ENCODE data around the gene SLC25A12. TPM values are rescaled to one million over a fixed set of nuclear protein-coding genes. Genes with fewer than 3 reads are reported as not detected.

Gene SLC25A12
- total and polyA plus RNA-seq, 10 of the 15 experiments (the other 5 are each of a cell fraction or from before 2014, with no cell fraction given): 20.9 to 50.0 (median 33.0) TPM

DNA sequence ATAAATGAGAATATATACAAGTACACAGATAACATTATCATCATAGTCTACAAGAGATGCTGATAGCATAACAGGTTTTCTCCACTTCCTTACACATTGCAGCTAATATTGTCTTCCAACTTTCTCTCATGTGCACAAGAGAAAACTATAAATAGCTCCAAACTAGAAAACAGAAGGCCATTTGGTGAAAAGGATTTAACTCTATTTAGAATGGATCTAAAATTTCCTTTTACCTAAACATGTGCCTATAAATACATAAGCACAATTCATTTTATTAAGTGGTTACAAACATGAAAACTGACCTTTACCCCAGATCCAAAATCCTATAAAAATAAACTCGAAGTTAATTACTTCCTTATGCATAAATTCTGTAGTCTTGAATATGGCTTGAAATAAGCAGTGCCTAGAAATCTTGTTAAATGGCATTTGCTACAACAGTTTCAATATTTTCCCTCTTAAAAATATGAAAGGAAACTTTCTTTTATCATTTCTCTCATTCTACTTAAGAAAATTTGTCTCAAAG is 41.6 kb downstream of the SLC25A12 start:
- ChIA-PET SMC1A (ENCODE audit: uncharacterized antibody, unreplicated experiment) (no interaction called here), CTCF (no interaction called here), RAD21 (ENCODE audit: unreplicated experiment) (no interaction called here), POLR2A (interaction anchor here (0.6 kb wide), 1 partner anchor 57 kb away, joined by 3 read pairs; no protein-coding TSS in a partner anchor)
- no peak overlapping the region for H3K27ac ChIP-seq (ENCODE audit: control insufficient read depth, insufficient read depth)
- H2AFZ ChIP-seq (ENCODE audit: control insufficient read depth, low read depth, low read length): no peak overlapping the region
- no TSS peak for BruUV-seq (replicated peaks)
- WGBS (ENCODE audit: insufficient coverage, insufficient replicate concordance, low lambda C conversion rate, missing lambda C conversion rate): 0% methylated on average over 1 of the region's 1 CpG
- H3K36me3 ChIP-seq (ENCODE audit: control insufficient read depth in 2 of 2, insufficient read depth in 2 of 2, low read length in 1 of 2): peaks cover 4 to 7% of the 10 kb centered on the region in 2 experiments; a peak in 3 of 4 replicates
- intact Hi-C loops (cut with micrococcal nuclease; ENCODE audit: unreplicated experiment): no loop called here
- H3K4me2 ChIP-seq (ENCODE audit: control insufficient read depth, insufficient read depth): no peak overlapping the region
- no peaks in the 10 kb centered on the region for H3K9me3 ChIP-seq (replicated peaks; ENCODE audit: control insufficient read depth, insufficient read depth, low read length)
- no peak overlapping the region for H3K9ac ChIP-seq (ENCODE audit: control insufficient read depth, insufficient read depth, low read length)
- H4K20me1 ChIP-seq (ENCODE audit: control insufficient read depth, insufficient read depth): no peaks in the 10 kb centered on the region; the same call in 1 of the 2 replicates
- no peaks in the 10 kb centered on the region for H3K4me1 ChIP-seq (ENCODE audit: control insufficient read depth, insufficient read depth, low read length)
- TF ChIP-seq CREM (IDR thresholded peaks at IDR 0.05; ENCODE audit: low read depth): no peak
- no peak for TF ChIP-seq DPF2 (IDR thresholded peaks at IDR 0.05)
- no peak for TF ChIP-seq CBFB (IDR thresholded peaks at IDR 0.05; ENCODE audit: low read depth)
- no peak for TF ChIP-seq GATAD2B (conservative IDR thresholded peaks at IDR 0.05; ENCODE audit: low read depth)
- TF ChIP-seq IRF4 (IDR thresholded peaks at IDR 0.05; ENCODE audit: low read depth, low read length): no peak
- no peak for TF ChIP-seq BACH1 (IDR thresholded peaks at IDR 0.05; ENCODE audit: borderline replicate concordance)
- no peak for TF ChIP-seq NFXL1 (IDR thresholded peaks at IDR 0.05; ENCODE audit: borderline replicate concordance)
- no peak overlapping the region for H3K4me3 ChIP-seq
- no peaks in the 10 kb centered on the region for H3K79me2 ChIP-seq (ENCODE audit: control insufficient read depth, insufficient read depth, low read length)
- DNase-seq (ENCODE audit: low read depth, low spot score) (no peak), ATAC-seq (no peak), FAIRE-seq (no peak)
- H3K27me3 ChIP-seq (replicated peaks in 1 of 2; ENCODE audit: control insufficient read depth in 2 of 2, insufficient read depth in 2 of 2, low read length in 1 of 2): no peaks in the 10 kb centered on the region
- in situ Hi-C loops (cut with MboI): no loop called here

DNA sequence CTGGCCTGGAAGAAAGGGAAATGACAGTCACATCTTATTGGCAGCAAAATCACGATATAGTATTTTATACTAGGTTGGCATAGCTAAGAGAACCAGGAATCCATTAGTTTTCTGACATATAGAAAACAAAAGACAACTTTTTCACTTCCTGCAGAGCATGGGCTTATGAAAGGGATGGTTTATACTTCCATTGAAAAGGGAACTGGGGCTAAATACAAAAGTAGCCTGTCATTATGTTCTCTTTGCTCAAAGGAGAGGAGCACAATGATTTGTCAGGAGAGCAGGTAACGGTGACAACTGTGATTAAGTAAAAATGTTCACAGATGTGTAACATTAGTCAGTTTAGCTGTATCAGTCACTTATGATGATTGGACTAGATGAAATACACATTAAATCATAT is 46.4 kb downstream of the SLC25A12 start:
- H3K9me3 ChIP-seq (replicated peaks; ENCODE audit: control insufficient read depth, insufficient read depth, low read length): no peaks in the 10 kb centered on the region
- no peak overlapping the region; the same call in 1 of the 2 replicates for H3K27ac ChIP-seq (ENCODE audit: control insufficient read depth, insufficient read depth)
- SMC1A ChIA-PET (ENCODE audit: uncharacterized antibody, unreplicated experiment): interaction anchor here (1.7 kb wide), 1 partner anchor 16 kb away, joined by 3 read pairs; no protein-coding TSS in a partner anchor
- intact Hi-C loops (cut with micrococcal nuclease; ENCODE audit: unreplicated experiment) (no loop called here), in situ Hi-C loops (cut with MboI) (no loop called here)
- POLR2A ChIA-PET: no interaction called here
- 95% methylated on average over 2 of the region's 2 CpGs for WGBS (ENCODE audit: insufficient coverage, insufficient replicate concordance, low lambda C conversion rate, missing lambda C conversion rate)
- peaks cover 0 to 5% of the 10 kb centered on the region in 2 experiments; a peak in 1 of 4 replicates for H3K36me3 ChIP-seq (ENCODE audit: control insufficient read depth in 2 of 2, insufficient read depth in 2 of 2, low read length in 1 of 2)
- H3K4me2 ChIP-seq (ENCODE audit: control insufficient read depth, insufficient read depth): no peak overlapping the region
- H2AFZ ChIP-seq (ENCODE audit: control insufficient read depth, low read depth, low read length): no peak overlapping the region
- no peaks in the 10 kb centered on the region for H3K79me2 ChIP-seq (ENCODE audit: control insufficient read depth, insufficient read depth, low read length)
- no peaks in the 10 kb centered on the region for H3K27me3 ChIP-seq (replicated peaks in 1 of 2; ENCODE audit: control insufficient read depth in 2 of 2, insufficient read depth in 2 of 2, low read length in 1 of 2)
- ATAC-seq (no peak), DNase-seq (ENCODE audit: low read depth, low spot score) (no peak), FAIRE-seq (no peak)
- TF ChIP-seq SPI1 (IDR thresholded peaks at IDR 0.05; ENCODE audit: borderline replicate concordance, insufficient read depth, low read depth, low read length): no peak
- no peak for TF ChIP-seq BCL11A (IDR thresholded peaks at IDR 0.05; ENCODE audit: low read depth, low read length)
- TF ChIP-seq PAX5 (IDR thresholded peaks at IDR 0.05; ENCODE audit: borderline replicate concordance, low read depth, low read length): no peak
- TF ChIP-seq LARP7 (IDR thresholded peaks at IDR 0.05): no peak
- TF ChIP-seq, protein P1, sequence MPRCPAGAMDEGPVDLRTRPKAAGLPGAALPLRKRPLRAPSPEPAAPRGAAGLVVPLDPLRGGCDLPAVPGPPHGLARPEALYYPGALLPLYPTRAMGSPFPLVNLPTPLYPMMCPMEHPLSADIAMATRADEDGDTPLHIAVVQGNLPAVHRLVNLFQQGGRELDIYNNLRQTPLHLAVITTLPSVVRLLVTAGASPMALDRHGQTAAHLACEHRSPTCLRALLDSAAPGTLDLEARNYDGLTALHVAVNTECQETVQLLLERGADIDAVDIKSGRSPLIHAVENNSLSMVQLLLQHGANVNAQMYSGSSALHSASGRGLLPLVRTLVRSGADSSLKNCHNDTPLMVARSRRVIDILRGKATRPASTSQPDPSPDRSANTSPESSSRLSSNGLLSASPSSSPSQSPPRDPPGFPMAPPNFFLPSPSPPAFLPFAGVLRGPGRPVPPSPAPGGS (IDR thresholded peaks at IDR 0.05; ENCODE audit: borderline replicate concordance, insufficient read depth, low read depth, low read length, poor library complexity, severe bottlenecking): no peak
- no peak for TF ChIP-seq SMARCA5 (IDR thresholded peaks at IDR 0.05)
- no peaks in the 10 kb centered on the region for H4K20me1 ChIP-seq (ENCODE audit: control insufficient read depth, insufficient read depth)
- RAD21 ChIA-PET (ENCODE audit: unreplicated experiment): no interaction called here
- no peaks in the 10 kb centered on the region for H3K4me1 ChIP-seq (ENCODE audit: control insufficient read depth, insufficient read depth, low read length)
- no peak overlapping the region for H3K4me3 ChIP-seq
- BruUV-seq (replicated peaks): no TSS peak
- CTCF ChIA-PET: no interaction called here
- H3K9ac ChIP-seq (ENCODE audit: control insufficient read depth, insufficient read depth, low read length): no peak overlapping the region
